OCI-M2 (cell line): ENCODE results near the gene ZNF559.
A peak's percentile ranks its signal among the peaks of the same experiment; 100 is the strongest.
"Not testable (repeated sequence)": the region's sequence is repeated elsewhere in the genome, so short reads cannot be mapped to it uniquely, and the experiment has no call there.

ENCODE experiments used
- DNase-seq: peaks from one replicate; lab custom pipeline; 2025; ENCODE audit not compliant: unreplicated experiment; lab: John Stamatoyannopoulos, UW

Gene ZNF559

GRCh38 chr19:9323919-9324583 lies at the start of gene ZNF559:
TSS of gene ZNF559 (plus strand) at chr19:9324179. CDS start at chr19:9338550, 14,371 bp downstream.
- DNase-seq = peak; percentile 81

- not testable (repeated sequence) for DNase-seq
These were observed 40.5 kb upstream of the ZNF559 start for GRCh38 chr19:9283485-9283884.

- DNase-seq = no peak
These were observed 34.6 kb upstream of the ZNF559 start for GRCh38 chr19:9289231-9289884.

- DNase-seq = no peak
These were observed 28.5 kb upstream of the ZNF559 start for GRCh38 chr19:9295411-9295849.

GRCh38 chr19:9296336-9296735 lies 27.6 kb upstream of the ZNF559 start:
- no peak for DNase-seq

GRCh38 chr19:9306443-9306842 lies 17.5 kb upstream of the ZNF559 start:
- DNase-seq = no peak

- no peak for DNase-seq
These were observed 15.7 kb upstream of the ZNF559 start for GRCh38 chr19:9308091-9308770.

GRCh38 chr19:9309139-9309973 lies 14.6 kb upstream of the ZNF559 start, which contains the start of gene ZNF699:
TSS of gene ZNF699 (minus strand) at chr19:9309838. CDS start at chr19:9305119, 4,719 bp downstream.
- DNase-seq = peak; percentile 85

GRCh38 chr19:9309974-9310446 lies 14.0 kb upstream of the ZNF559 start:
- DNase-seq = no peak

GRCh38 chr19:9313756-9314155 lies 10.2 kb upstream of the ZNF559 start:
- DNase-seq = no peak

GRCh38 chr19:9321338-9321737 lies 2.6 kb upstream of the ZNF559 start:
- DNase-seq = no peak

GRCh38 chr19:9321756-9322155 lies 2.2 kb upstream of the ZNF559 start:
- DNase-seq = not testable (repeated sequence)

- DNase-seq = not testable (repeated sequence)
These were observed 1.8 kb upstream of the ZNF559 start for GRCh38 chr19:9322201-9322600.

GRCh38 chr19:9323557-9323918 lies 441 bp upstream of the ZNF559 start:
- peak; percentile 81 for DNase-seq

- no peak for DNase-seq
These were observed 594 bp downstream of the ZNF559 start for GRCh38 chr19:9324584-9324962.

- DNase-seq = no peak
These were observed 6.0 kb downstream of the ZNF559 start for GRCh38 chr19:9329999-9330398.

GRCh38 chr19:9342610-9343304 lies 18.8 kb downstream of the ZNF559 start:
- no peak for DNase-seq

- DNase-seq = no peak
These were observed 21.0 kb downstream of the ZNF559 start for GRCh38 chr19:9345005-9345404.

- DNase-seq = no peak
These were observed 24.3 kb downstream of the ZNF559 start for GRCh38 chr19:9348253-9348652.

- DNase-seq = no peak
These were observed 24.7 kb downstream of the ZNF559 start for GRCh38 chr19:9348671-9349070.
